Activated CD8-positive, alpha-beta T cell treated with anti-CD3 and anti-CD28 coated beads for 36 hours (primary cell): ENCODE results near the gene ZNF585A. TPM values are rescaled to one million over a fixed set of nuclear protein-coding genes. Genes with fewer than 3 reads are reported as not detected.
"Not testable (repeated sequence)": the region's sequence is repeated elsewhere in the genome, so short reads cannot be mapped to it uniquely, and the experiment has no call there.

Source experiments
- ATAC-seq: fragments of 200-7000 bp; cut with Tn5 transposase; one replicate; pipeline ENCODE4 v1.10.0; 2021; ENCODE audit warnings: mild to moderate bottlenecking, moderate library complexity
- CTCF ChIA-PET: fragments of 350-600 bp; sonication (Branson Sonifier 250); formaldehyde crosslinking; loops from one replicate; lab custom pipeline; 2021; ENCODE audit warnings: antibody characterized with exemption; lab: Charles Lee
- POLR2A ChIA-PET: fragments of 350-600 bp; sonication (Branson Sonifier 250); formaldehyde crosslinking; loops from one replicate; lab custom pipeline; 2021; ENCODE audit warnings: antibody characterized with exemption; lab: Charles Lee
- DNase-seq: peaks from one replicate; pipeline ENCODE4 v3.0.0-alpha.2; 2020
- H3K27ac Mint-ChIP-seq: one replicate; pipeline ENCODE4 v1.8.0; 2021; ENCODE audit warnings: mild to moderate bottlenecking, mixed read lengths
- H3K27me3 Mint-ChIP-seq: one replicate; pipeline ENCODE4 v1.8.0; 2021; ENCODE audit warnings: mixed read lengths
- H3K36me3 Mint-ChIP-seq: one replicate; pipeline ENCODE4 v1.8.0; 2021; ENCODE audit warnings: low read depth, mixed read lengths
- H3K4me1 Mint-ChIP-seq: one replicate; pipeline ENCODE4 v1.8.0; 2021; ENCODE audit warnings: low read depth, mixed read lengths
- H3K4me3 Mint-ChIP-seq: one replicate; pipeline ENCODE4 v1.8.0; 2021; ENCODE audit warnings: mild to moderate bottlenecking, moderate library complexity, mixed read lengths
- H3K9me3 Mint-ChIP-seq: one replicate; pipeline ENCODE4 v1.8.0; 2021; ENCODE audit warnings: mixed read lengths
- intact Hi-C: fragments of 100-400 bp; cut with micrococcal nuclease; formaldehyde crosslinking; loops from one replicate; pipeline ENCODE4 v1.10.0; 2022
- total RNA-seq, 2 experiments: library from RNA; stranded (reverse); gene quantifications; one replicate each; pipeline ENCODE4 v1.2.3, GENCODE V29; 2021
- TF ChIP-seq, protein P1 (sequence below): fragments of 200-600 bp; IDR thresholded peaks from one replicate; pipeline ENCODE4 v1.8.0; 2022; ENCODE audit warnings: antibody characterized with exemption, mild to moderate bottlenecking

ZNF585A gene
- total RNA-seq, 2 experiments from 2014 or later: 7.0 to 9.5 TPM

DNA sequence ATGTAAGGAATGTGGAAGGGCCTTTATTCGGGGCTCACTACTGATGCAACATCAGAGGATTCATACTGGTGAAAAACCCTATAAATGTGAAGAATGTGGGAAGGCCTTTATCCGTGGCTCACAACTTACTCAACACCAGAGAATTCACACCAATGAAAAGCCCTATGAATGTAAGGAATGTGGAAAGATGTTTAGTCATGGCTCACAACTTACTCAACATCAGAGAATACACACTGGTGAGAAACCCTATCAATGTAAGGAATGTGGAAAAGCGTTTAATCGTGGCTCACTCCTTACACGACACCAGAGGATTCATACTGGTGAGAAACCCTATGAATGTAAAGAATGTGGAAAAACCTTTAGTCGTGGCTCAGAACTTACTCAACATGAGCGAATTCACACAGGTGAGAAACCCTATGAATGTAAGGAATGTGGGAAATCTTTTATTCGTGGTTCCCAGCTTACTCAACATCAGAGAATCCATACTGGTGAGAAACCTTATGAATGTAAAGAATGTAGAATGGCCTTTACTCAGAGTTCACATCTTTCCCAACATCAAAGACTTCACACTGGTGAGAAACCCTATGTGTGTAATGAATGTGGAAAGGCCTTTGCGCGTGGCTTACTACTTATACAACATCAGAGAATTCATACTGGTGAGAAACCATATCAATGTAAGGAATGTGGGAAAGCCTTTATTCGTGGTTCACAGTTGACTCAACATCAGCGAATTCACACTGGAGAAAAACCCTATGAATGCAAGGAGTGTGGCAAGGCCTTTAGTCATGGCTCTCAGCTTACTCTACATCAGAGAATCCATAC lies 44.3 kb downstream of the ZNF585A start:
- Mint-ChIP-seq H3K4me3 (no peak overlapping the region), H3K27ac (no peak overlapping the region), H3K9me3 (peaks cover 89% of the 10 kb centered on the region), H3K4me1 (no peaks in the 10 kb centered on the region), H3K36me3 (peaks cover 84% of the 10 kb centered on the region), H3K27me3 (no peaks in the 10 kb centered on the region)
- intact Hi-C loops: no loop called here
- TF ChIP-seq, protein P1, sequence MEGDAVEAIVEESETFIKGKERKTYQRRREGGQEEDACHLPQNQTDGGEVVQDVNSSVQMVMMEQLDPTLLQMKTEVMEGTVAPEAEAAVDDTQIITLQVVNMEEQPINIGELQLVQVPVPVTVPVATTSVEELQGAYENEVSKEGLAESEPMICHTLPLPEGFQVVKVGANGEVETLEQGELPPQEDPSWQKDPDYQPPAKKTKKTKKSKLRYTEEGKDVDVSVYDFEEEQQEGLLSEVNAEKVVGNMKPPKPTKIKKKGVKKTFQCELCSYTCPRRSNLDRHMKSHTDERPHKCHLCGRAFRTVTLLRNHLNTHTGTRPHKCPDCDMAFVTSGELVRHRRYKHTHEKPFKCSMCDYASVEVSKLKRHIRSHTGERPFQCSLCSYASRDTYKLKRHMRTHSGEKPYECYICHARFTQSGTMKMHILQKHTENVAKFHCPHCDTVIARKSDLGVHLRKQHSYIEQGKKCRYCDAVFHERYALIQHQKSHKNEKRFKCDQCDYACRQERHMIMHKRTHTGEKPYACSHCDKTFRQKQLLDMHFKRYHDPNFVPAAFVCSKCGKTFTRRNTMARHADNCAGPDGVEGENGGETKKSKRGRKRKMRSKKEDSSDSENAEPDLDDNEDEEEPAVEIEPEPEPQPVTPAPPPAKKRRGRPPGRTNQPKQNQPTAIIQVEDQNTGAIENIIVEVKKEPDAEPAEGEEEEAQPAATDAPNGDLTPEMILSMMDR: no peak
- no peak for ATAC-seq
- DNase-seq: no peak
- CTCF ChIA-PET: no interaction called here
- POLR2A ChIA-PET: interaction anchor here (1.2 kb wide), 1 partner anchor 441 kb away, joined by 3 read pairs; the partner anchor contains the start of gene ZNF567

DNA sequence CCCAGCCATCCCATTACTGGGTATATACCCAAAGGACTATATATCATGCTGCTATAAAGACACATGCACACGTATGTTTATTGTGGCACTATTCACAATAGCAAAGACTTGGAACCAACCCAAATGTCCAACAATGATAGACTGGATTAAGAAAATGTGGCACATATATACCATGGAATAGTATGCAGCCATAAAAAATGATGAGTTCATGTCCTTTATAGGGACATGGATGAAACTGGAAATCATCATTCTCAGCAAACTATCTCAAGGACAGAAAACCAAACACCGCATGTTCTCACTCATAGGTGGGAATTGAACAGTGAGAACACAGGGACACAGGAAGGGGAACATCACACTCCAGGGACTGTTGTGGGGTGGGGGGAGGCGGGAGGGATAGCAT lies 50.4 kb downstream of the ZNF585A start:
- CTCF ChIA-PET, intact Hi-C loops, H3K4me3 Mint-ChIP-seq, DNase-seq, H3K27ac Mint-ChIP-seq, ATAC-seq, H3K27me3 Mint-ChIP-seq, H3K4me1 Mint-ChIP-seq, POLR2A ChIA-PET: not testable (repeated sequence)
- H3K36me3 Mint-ChIP-seq: peaks cover 53% of the 10 kb centered on the region
- H3K9me3 Mint-ChIP-seq: peaks cover 55% of the 10 kb centered on the region

DNA sequence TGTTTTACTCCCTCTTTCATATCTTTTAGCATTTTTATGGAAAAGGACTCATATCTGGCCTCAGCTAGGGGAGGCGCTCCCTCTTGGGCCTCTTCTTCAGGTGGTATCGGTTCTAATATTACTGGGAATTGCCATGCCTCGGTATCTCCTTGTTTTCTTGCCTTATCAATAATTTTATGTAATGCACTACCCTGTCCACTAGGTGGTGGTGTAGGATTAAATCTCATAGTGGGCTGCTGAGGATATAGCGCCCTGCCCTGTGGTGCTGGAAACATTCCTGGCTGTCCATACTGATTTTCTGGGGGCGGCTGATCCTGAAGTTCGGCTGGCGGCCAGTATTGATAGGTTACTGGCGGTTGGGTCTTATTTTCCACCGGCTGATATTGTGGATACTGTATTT lies 58.5 kb downstream of the ZNF585A start:
- H3K9me3 Mint-ChIP-seq: peaks cover 72% of the 10 kb centered on the region
- H3K4me3 Mint-ChIP-seq: no peak overlapping the region
- H3K27ac Mint-ChIP-seq: no peak overlapping the region
- ATAC-seq (no peak), DNase-seq (no peak)
- intact Hi-C loops: no loop called here
- TF ChIP-seq, protein P1: peak; percentile 25
- CTCF ChIA-PET: no interaction called here
- peaks cover 90% of the 10 kb centered on the region for H3K36me3 Mint-ChIP-seq
- no peaks in the 10 kb centered on the region for H3K27me3 Mint-ChIP-seq
- POLR2A ChIA-PET: no interaction called here
- no peaks in the 10 kb centered on the region for H3K4me1 Mint-ChIP-seq

DNA sequence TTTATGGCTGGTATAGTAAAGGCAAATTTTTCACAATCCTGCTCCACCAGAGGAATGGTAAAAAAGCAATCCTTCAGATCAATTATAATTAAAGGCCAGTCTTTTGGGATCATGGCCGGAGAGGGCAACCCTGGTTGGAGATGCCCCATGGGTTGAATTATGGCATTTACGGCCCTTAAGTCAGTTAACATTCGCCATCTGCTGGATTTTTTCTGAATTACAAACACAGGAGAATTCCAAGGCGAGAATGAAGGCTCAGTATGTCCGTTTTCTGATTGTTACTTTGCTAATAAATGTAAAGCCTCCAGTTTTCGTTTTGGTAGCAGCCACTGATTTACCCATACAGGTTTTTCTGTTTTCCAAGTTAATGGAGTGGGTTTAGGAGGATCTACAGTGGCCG lies 60.7 kb downstream of the ZNF585A start:
- POLR2A ChIA-PET, H3K27me3 Mint-ChIP-seq, H3K4me3 Mint-ChIP-seq, ATAC-seq, CTCF ChIA-PET, H3K4me1 Mint-ChIP-seq, intact Hi-C loops, DNase-seq, H3K27ac Mint-ChIP-seq: not testable (repeated sequence)
- TF ChIP-seq, protein P1: peak; percentile 55
- Mint-ChIP-seq H3K36me3 (peaks cover 100% of the 10 kb centered on the region), H3K9me3 (peaks cover 85% of the 10 kb centered on the region)

DNA sequence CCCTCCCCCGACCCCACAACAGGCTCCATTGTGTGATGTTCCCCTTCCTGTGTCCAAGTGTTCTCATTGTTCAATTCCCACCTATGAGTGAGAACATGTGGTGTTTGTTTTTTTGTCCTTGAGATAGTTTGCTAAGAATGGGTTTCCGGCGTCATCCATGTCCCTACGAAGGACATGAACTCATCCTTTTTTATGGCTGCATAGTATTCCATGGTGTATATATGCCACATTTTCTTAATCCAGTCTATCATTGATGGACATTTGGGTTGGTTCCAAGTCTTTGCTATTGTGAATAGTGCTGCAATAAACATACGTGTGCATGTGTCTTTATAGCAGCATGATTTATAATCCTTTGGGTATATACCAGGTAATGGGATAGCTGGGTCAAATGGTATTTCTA lies 68.4 kb downstream of the ZNF585A start:
- CTCF ChIA-PET: not testable (repeated sequence)

DNA sequence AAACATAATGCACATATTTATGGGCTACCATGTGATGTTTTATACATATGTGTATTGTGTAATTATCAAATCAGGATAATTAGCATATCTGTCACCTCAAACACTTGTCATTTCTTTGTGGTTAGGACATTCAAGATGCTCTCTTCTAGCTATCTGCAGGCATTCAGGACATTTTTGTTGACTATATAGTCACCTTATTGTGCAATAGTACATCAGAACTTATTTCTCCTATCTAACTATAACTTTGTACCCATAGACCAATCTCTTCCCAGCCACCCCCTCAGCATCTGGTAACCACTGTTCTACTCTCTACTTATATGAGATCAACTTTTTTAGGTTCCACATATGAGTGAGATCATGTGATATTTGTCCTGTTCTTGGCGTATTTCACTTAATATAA lies 73.9 kb downstream of the ZNF585A start:
- H3K36me3 Mint-ChIP-seq: peaks cover 95% of the 10 kb centered on the region
- no peaks in the 10 kb centered on the region for H3K4me1 Mint-ChIP-seq
- TF ChIP-seq, protein P1: no peak
- ChIA-PET CTCF (no interaction called here), POLR2A (no interaction called here)
- H3K9me3 Mint-ChIP-seq: peaks cover 53% of the 10 kb centered on the region
- intact Hi-C loops: no loop called here
- ATAC-seq (no peak), DNase-seq (no peak)
- no peaks in the 10 kb centered on the region for H3K27me3 Mint-ChIP-seq
- H3K27ac Mint-ChIP-seq: no peak overlapping the region
- H3K4me3 Mint-ChIP-seq: no peak overlapping the region

More for the DNA sequence above, 68.4 kb downstream of the ZNF585A start:
- Mint-ChIP-seq H3K9me3 (peaks cover 63% of the 10 kb centered on the region), H3K36me3 (peaks cover 95% of the 10 kb centered on the region)
- intact Hi-C loops, H3K4me1 Mint-ChIP-seq, POLR2A ChIA-PET, H3K27ac Mint-ChIP-seq, DNase-seq, H3K4me3 Mint-ChIP-seq, ATAC-seq, H3K27me3 Mint-ChIP-seq: not testable (repeated sequence)
